Limb (tissue), 2 donors: ENCODE data around the gene NT5C3A.
A peak's percentile ranks its signal among the peaks of the same experiment; 100 is the strongest.
"Not testable (repeated sequence)": the region's sequence is repeated elsewhere in the genome, so short reads cannot be mapped to it uniquely, and the experiment has no call there.

Experiments
- DNase-seq, 2 donors: peaks; one replicate each; pipeline ENCODE4 v3.0.0-alpha.2; 2016; ENCODE audit errors: extremely low spot score in 2 of 2

Gene NT5C3A

DNA sequence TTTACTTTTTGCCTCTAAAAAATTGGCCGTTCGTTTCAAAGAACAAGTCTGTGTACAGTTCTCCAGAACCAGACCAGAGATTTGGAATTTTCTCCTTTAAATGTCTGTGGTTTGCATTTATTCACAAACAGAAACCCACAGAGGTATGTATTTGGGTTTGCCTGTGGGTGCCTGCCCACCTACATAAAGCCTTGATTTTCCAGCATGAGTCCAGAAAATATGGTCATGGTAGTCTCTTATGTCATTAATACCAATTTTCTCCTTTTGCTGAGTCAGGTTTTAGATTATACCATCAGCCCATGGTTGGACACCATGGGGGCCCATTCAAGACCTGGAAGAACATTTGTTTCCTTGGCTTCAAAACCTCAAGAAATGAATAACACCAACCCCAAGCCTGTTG is 82.7 kb downstream of the NT5C3A start:
- not testable (repeated sequence) for DNase-seq

DNA sequence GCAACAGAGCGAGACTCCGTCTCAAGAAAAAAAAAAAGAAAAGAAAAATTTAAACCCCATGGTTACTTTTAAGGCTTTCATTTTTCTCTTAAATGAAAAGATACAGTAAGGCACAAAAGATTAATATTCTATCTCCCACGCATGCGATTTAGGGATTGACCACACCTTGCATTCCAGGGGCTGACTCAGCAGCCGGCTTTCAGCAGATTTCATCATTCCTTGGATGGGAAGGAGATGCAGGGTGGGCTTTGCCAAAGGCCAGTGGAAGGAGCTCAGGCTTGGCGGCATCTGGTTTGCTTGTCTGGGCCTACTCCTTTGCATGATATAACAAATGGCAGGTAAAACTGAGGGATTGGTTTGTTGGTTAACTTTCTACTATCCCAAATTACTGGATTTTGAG is 83.3 kb downstream of the NT5C3A start:
- not testable (repeated sequence) for DNase-seq

DNA sequence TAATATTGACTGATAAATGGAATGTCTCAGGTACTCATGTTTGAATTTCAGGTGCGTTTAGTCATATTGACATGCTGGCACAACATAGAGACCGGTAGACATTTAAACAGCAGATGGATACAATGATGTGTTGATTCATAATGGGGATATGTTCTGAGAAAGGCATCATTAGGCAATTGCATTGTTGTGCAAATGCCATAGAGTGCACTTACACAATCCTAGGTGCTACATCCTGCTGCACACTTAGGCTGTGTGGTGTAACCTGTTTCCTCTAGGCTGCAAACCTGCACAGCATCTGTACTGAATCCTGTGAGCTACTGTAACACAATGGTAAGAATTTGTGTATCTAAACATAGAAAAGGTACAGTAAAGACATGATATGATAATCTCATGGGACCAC is 85.4 kb downstream of the NT5C3A start:
- DNase-seq: not testable (repeated sequence)

DNA sequence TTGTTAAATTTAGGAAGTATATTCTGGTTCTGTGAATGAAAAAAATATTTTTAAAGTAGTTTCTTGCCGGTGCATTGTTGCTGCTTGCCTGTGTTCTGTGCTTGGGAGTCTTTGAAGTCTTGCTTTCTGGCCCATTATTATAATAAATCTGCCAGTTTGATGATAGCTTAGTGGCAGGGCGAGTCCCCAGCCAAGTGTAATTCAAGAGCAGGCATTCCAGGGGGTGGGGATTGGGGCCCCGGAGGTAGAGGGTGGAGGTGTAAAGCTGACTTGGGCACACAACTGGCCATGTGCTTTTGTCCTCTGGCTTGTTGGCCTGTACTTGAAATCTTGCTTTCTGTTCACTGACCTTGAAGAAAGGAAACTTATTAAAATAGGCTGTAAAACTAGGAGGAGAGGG is 90.6 kb downstream of the NT5C3A start:
- DNase-seq: not testable (repeated sequence)

DNA sequence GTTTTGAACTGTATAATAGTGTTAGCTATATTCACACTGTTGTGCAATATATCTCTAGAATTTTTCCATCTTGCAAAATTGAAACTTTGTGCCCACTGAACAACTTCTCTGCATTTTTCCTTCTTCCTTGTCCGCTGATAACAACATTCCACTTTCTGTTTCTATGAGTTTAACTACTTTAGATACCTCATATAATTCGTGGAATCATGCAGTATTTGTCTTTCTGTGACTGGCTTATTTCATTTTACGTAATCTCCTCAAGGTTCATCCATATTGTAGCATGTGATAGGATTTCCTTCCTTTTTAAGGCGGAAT is 95.4 kb downstream of the NT5C3A start:
- DNase-seq: not testable (repeated sequence)

DNA sequence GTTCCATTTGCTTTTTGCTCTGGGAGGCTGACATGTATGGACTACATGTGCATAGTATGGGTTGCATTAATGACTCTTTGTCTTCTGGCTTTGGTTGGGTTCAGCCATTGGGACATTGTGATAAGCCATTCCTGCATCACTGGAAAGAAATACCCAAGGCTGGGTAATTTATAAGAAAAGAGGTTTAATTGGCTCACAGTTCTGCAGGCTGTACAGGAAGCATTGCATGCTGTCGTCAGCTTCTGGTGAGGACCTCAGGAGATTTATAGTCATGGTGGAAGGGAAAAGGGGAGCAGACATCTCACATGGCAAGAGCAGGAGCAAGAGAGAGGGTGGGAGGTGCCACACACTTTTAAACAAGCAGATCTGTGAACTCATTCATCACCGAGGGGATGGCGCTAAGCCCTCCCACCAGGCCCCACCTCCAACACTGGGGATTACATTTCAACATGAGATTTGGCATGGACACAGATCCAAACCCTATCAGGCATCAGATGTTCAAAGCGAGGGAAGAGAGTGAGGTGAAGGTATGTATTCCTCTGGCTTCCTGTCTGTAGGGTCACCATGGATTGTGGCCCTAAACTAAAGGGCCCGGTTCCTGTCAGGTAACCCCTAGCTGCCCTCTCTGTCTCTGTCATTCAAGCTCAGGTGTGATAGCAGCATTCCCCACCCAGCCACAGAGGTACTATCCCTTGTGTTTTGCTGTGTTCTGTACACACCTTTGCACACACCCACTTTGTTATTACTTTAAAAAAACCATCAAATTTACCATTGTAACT is 95.9 kb downstream of the NT5C3A start:
- not testable (repeated sequence) for DNase-seq

DNA sequence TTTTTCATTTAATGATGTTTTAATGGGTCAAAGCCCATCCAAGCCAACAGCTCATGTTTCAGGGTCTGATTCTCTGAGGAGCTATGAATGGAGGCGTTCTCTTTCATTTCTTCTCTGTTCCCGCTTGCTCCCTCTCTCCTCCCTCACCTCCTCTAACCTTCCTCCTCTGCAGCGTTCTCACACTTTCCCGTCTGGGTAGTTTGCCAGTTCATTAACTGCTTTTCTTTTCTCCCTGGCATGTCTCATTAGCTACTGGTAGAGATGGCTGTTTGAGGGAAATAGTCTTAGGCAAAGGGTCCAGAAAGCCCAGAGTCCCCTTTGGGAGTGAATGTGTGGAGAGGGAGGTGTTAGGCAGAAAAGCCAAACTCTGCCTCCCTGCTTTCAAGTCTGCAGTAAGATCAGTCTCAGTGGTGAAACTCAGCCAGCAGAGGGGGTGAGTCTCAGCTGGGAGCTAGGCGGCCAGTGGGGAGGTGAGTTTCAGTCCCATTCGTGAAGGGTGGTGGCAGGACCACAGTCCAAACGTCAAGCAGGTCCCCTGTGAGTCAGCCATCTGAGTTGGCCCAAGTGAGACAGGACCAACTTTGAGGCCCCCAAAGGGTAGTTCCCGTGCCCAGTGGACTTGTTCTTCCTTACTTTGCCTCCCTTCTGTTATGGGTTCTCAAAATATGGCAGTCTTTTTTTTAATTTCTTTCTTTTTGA is 98.0 kb downstream of the NT5C3A start:
- DNase-seq: peak in 1 of 2 donors; percentile 39
